ENCODE data around the gene CFL1. TPM values are rescaled to one million over a fixed set of nuclear protein-coding genes. Genes with fewer than 3 reads are reported as not detected.

CFL1 gene
- total RNA-seq, 2 donors from 2014 or later: 1,740 to 2,016 TPM

- intact Hi-C loops (cut with DNase I, micrococcal nuclease): no loop called here
- no peak for ATAC-seq
- DNase-seq: peak in 1 of 2 donors; percentile 24
Observed at GRCh38 chr11:65862941-65863888, 5.2 kb upstream of the CFL1 start.

- DNase-seq: peak in 1 of 2 donors; percentile 30
- intact Hi-C loops (cut with DNase I, micrococcal nuclease): no loop called here
- no peak for ATAC-seq
Observed at GRCh38 chr11:65862191-65862735, 4.3 kb upstream of the CFL1 start.

- ATAC-seq (no peak), DNase-seq (no peak)
- intact Hi-C loops (cut with DNase I, micrococcal nuclease): no loop called here
Observed at GRCh38 chr11:65861533-65862183, 3.7 kb upstream of the CFL1 start.

- DNase-seq (peak; percentile 44 to 53), ATAC-seq (no peak)
- intact Hi-C loops (cut with DNase I, micrococcal nuclease): no loop called here
Observed at GRCh38 chr11:65861165-65861505, 3.2 kb upstream of the CFL1 start.

GRCh38 chr11:65860278-65861164 lies 2.5 kb upstream of the CFL1 start, which contains the start of gene MUS81:
Gene MUS81 (plus strand): TSS chr11:65860433. CDS start chr11:65860754, 321 bp downstream.
- peak; percentile 56 for ATAC-seq
- DNase-seq: peak; percentile 98 to 99
- intact Hi-C loops (cut with DNase I, micrococcal nuclease): no loop called here

- intact Hi-C loops (cut with DNase I, micrococcal nuclease): no loop called here
- DNase-seq (peak in 1 of 2 donors; percentile 59), ATAC-seq (no peak)
Observed at GRCh38 chr11:65859812-65860277, 1.9 kb upstream of the CFL1 start.

DNA sequence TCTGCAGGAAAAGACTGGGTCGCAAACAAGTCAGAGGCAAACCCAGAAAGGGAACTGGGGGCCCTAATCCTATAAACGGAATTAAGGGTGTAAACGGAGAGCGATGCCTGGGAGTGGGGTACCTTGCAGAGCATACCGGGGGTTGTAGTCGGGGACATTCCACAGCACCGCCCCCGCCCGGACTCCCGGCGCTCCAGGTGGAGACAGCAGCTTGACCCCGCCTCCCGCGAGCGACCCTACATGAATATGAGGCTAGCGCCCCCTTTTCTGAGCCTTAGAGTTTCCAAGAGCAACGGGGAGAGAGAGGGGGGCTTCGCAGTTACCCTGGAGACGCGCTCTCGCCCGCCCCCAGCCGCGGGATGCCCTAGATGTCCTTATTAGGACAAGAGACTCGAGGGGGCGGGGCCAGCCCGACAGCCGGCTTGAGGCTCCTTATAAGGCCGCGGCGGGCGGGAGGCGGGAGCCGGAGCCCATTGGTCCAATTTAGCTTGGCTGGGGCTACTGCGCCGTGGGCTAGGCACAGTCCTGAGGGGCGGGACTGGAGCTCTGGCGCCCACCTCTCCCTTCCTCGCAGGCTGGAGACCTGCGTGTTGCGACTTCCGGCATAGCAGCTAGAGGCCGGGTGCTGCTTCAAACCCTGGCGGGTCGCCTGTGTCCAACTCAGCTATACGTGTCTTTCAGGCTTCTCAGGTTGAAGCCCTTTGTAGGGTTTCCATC lies 1.3 kb upstream of the CFL1 start:
- ATAC-seq (peak; percentile 57), DNase-seq (peak; percentile 100)
- intact Hi-C loops (cut with DNase I, micrococcal nuclease): no loop called here

GRCh38 chr11:65858681-65859087 lies 704 bp upstream of the CFL1 start:
- DNase-seq (no peak), ATAC-seq (no peak)
- intact Hi-C loops (cut with DNase I, micrococcal nuclease): no loop called here

DNA sequence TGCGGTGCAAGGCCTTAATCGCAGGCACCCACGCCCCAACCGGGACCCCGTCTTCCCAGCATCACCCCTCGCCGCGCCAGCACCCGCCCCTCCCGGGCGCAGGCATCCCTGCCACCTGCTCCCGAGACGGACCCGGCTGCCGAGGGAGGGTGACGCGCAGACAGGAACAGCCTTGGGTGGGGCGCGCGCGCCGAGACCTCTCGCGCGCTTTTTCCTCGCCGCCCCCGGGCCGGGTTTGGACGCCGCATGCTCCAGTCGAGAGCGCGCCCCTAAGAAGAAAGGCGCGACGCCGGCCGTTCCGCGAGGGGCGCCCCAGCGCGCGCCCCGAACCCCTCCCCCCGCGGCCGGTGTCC lies 504 bp downstream of the CFL1 start:
- DNase-seq: peak in 1 of 2 donors; percentile 73
- intact Hi-C loops (cut with DNase I, micrococcal nuclease): no loop called here
- ATAC-seq: no peak

DNA sequence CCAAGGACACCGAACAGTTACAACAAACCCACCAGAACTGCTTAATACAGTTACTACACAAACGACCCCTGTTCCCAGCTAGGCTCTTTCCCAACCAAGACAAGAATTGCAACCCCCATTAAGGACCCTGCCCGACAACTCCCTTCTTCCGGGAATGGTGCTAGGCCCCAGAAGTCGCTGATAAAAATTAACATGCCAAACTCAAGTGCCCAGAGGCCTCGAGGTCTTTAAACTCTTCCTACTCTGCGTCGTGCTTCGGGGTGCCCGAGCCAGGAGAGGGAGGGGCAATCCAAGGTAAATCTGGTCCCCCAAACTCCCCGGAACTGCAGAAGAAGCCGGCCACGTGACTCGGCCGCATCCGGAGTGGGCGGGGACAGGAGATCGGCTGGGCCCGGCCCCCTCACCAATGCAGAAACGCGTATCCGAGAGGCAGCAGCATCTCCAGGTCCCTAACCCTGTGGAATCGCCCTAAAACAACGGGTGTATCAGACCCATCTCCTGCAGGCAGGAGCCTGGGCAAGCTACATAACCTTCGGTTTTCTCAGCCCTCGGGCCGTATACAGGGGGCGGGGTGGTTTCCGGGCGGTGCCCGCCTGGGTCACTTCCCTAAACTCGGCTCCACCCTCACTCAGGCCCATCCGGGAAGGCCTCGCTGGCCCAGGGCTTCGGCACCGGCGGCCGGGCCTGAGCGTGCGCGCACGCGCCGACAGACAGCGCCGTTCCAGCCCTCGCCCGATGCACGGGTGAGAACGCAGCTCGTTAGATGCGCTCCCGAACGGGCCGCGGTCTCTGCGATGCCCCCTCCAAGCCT lies 1.1 kb downstream of the CFL1 start:
- DNase-seq (peak; percentile 87 to 90), ATAC-seq (peak; percentile 24)
- intact Hi-C loops (cut with DNase I, micrococcal nuclease): no loop called here

- ATAC-seq: no peak
Observed at GRCh38 chr11:65855927-65856363, 2.0 kb downstream of the CFL1 start.

DNA sequence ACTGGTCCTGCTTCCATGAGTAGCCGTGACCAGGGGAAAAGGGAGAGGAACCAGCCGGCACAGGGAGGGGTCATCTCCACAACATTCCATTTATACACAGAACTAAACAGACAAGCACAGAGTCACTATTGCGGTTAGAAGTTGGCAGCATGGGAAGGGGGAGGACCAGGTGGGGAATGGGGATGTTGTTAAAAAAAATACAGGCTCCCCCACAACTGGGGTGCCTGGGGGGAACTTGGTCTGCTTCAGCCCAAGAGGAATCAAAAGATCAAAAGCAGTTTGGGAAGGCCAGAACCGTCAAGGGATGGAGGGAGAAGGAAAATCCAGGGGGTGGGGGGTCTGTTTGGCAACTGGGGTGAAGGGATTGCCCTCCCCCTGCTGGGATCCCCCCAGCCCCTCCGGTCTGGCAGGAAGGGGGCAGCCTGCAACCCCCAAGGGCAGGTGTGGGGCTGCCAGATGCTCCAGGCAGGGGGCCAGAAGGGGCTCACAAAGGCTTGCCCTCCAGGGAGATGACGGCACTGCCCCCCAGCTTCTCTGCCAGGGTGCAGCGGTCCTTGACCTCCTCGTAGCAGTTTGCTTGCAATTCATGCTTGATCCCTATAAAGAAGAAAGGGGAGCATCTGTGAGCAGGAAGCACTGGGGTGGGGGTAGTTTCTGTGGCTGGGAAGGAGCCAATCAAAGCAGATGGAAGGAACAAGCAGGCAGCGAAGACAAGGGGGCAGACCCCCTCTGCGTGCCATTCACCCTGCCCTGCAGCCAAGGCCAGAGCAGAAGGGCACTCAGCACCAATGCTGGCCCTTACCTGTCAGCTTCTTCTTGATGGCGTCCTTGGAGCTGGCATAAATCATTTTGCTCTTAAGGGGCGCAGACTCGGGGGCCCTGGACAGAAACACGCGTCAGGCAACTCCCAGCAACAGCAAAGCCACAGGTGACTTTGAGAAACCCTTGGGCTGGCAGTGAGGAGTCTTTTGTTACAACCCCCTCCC lies 2.8 kb downstream of the CFL1 start:
- DNase-seq: peak in 1 of 2 donors; percentile 33
- intact Hi-C loops (cut with DNase I, micrococcal nuclease): no loop called here
- ATAC-seq: no peak

More at GRCh38 chr11:65855927-65856363, 2.0 kb downstream of the CFL1 start:
- intact Hi-C loops (cut with DNase I, micrococcal nuclease): no loop called here
- no peak for DNase-seq

DNA sequence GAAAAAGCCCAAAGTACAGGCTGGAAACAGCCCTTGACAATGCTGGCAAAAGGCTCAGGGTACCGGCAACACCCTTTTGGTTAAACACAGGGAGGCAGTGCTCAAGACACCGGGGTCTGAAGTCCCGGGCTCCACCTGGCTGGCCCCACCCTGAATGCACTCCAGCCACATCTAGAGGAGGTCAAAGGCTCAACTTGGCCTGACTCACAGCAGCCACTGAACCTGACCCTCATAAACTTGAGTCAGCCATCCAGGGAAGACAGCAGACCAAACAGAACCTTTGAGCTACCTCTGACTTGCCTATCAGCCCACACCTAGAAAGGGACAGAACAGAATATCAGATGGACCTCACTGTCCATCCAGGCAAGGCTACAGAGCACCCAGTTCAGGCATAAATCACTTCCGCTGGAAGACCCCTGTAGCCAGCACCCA lies 3.8 kb downstream of the CFL1 start:
- intact Hi-C loops (cut with DNase I, micrococcal nuclease): no loop called here
- peak; percentile 80 to 95 for DNase-seq
- ATAC-seq: peak; percentile 61

DNA sequence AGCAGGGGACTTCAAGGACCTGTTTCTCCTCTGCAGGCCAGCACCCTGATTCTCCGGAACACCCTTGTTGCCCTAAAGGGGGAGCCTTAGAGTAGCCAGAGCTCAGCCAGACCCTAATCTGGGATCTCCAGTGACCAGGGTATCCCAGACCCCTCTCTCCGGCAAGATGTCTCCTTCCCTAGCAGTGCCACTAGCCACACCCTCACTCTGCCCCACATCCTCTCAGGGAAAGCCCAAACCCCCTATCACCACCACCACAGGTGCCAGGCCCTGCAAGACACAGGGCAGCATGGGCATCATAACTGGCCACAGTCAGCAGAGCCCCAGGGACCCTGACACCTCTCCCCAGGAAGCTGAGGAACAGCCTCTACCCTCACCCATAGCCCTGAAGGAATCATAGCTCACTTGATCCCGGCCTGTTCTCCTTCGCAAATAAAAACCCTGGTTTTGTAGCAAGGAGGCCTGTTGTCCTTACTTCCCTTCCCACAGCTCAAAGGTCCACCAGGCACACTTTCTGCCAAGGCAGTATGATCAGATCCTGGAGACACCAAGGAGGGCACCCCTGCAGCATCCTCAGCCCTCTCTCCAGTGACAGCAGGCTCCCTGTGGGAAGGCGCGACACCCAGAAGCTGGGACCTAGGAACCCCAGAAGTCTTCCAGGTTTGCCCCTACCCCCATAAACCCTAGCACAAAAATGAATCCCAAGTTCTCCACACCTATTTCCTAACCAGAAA lies 4.6 kb downstream of the CFL1 start:
- ATAC-seq: no peak
- intact Hi-C loops (cut with DNase I, micrococcal nuclease): no loop called here
- peak in 1 of 2 donors; percentile 36 for DNase-seq

DNA sequence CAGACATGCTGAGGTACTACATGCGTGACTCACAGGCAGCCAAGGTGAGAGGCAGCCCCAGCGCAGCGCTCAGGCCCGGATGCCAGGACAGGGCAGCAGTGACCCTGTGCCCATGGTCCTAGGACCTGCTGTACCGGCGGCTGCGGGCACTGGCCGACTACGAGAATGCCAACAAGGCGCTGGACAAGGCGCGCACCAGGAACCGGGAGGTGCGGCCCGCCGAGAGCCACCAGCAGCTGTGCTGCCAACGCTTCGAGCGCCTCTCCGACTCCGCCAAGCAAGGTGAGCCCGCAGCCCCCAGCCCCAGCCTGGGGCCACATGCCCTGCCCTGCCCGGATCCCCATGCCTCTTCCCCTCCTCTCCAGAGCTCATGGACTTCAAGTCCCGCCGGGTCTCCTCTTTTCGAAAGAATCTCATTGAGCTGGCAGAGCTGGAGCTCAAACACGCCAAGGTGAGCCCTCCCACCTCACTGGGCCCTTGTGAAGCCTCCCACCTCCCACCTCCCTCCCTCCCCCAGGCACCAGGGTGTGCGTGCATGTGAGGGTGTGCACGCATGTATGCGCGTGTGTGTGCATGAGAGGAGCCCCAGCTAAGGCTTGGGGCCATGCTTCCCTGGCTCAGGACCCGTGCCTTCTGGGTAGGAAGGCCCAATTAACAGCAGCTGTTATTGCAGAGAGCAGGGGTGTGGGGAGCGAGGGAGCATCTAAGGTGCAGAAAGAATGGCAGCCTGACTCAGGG lies 5.3 kb downstream of the CFL1 start:
- ATAC-seq (no peak), DNase-seq (peak; percentile 33 to 39)
- intact Hi-C loops (cut with DNase I, micrococcal nuclease): no loop called here

All from left colon (tissue), 2 donors.